ENCODE results near the gene SIRT4.

- TF ChIP-seq CTCF (conservative IDR thresholded peaks at IDR 0.05; ENCODE audit: low read length) (no peak), EZH2phosphoT487 (IDR thresholded peaks at IDR 0.05; ENCODE audit: borderline replicate concordance) (no peak)
Measured at GRCh38 chr12:120290609-120291305, 11.4 kb upstream of the SIRT4 start.
